OCI-M2 (cell line): Measurements from ENCODE around the gene RASA3.

ENCODE experiments used
- DNase-seq: peaks from one replicate; lab custom pipeline; 2025; ENCODE audit not compliant: unreplicated experiment; lab: John Stamatoyannopoulos, UW

RASA3 gene

GRCh38 chr13:114038900-114039299 is 93.5 kb downstream of the RASA3 start:
- no peak for DNase-seq

GRCh38 chr13:114038211-114038613 is 94.2 kb downstream of the RASA3 start:
- DNase-seq: no peak

GRCh38 chr13:114037674-114038073 is 94.7 kb downstream of the RASA3 start:
- no peak for DNase-seq

- no peak for DNase-seq
Measured at GRCh38 chr13:114035583-114036531, 96.6 kb downstream of the RASA3 start.

- no peak for DNase-seq
Measured at GRCh38 chr13:114035186-114035582, 97.2 kb downstream of the RASA3 start.

GRCh38 chr13:114034481-114034891 is 97.9 kb downstream of the RASA3 start:
- DNase-seq: no peak

- DNase-seq: no peak
Measured at GRCh38 chr13:114033541-114034315, 98.7 kb downstream of the RASA3 start.

- DNase-seq: no peak
Measured at GRCh38 chr13:114032126-114032799, 100.2 kb downstream of the RASA3 start.

GRCh38 chr13:114031631-114032030 is 100.8 kb downstream of the RASA3 start:
- DNase-seq: no peak

- DNase-seq: no peak
Measured at GRCh38 chr13:114030666-114031610, 101.5 kb downstream of the RASA3 start.

GRCh38 chr13:114029866-114030625 is 102.4 kb downstream of the RASA3 start:
- DNase-seq: no peak

GRCh38 chr13:114027826-114028225 is 104.6 kb downstream of the RASA3 start:
- no peak for DNase-seq

GRCh38 chr13:114027046-114027715 is 105.2 kb downstream of the RASA3 start:
- no peak for DNase-seq

GRCh38 chr13:114026481-114026880 is 105.9 kb downstream of the RASA3 start:
- DNase-seq: no peak

- DNase-seq: no peak
Measured at GRCh38 chr13:114025714-114026431, 106.5 kb downstream of the RASA3 start.

GRCh38 chr13:114025405-114025713 is 107.1 kb downstream of the RASA3 start:
- DNase-seq: no peak

GRCh38 chr13:114024603-114025404 is 107.6 kb downstream of the RASA3 start:
- DNase-seq: no peak
